Vagina (tissue), 2 donors: Measurements from ENCODE around the gene GLG1.

ENCODE experiments used
- CTCF ChIP-seq, 3 experiments: fragments of 450-650 bp in 2 of 3; fragments of 200-600 bp in 1 of 3; sonication (generic) in 1 of 3; IDR thresholded peaks; one replicate each; pipeline ENCODE4 v1.5.1; 2017 to 2019; ENCODE audit warnings: antibody characterized with exemption in 3 of 3, mild to moderate bottlenecking in 2 of 3, moderate library complexity in 2 of 3
- POLR2A ChIP-seq, 2 donors: fragments of 450-650 bp; IDR thresholded peaks; one replicate each; pipeline ENCODE4 v1.6.1; 2017; ENCODE audit warnings: antibody characterized with exemption in 2 of 2, mild to moderate bottlenecking in 2 of 2, moderate library complexity in 2 of 2

GRCh38 chr16:74567901-74568300, 39.0 kb downstream of the GLG1 start:
- TF ChIP-seq CTCF (IDR thresholded peaks at IDR 0.05) (no peak), POLR2A (IDR thresholded peaks at IDR 0.05) (no peak)
